ENCODE results near the gene OTUD5.

GRCh38 chrX:48972220-48973164, 15.1 kb upstream of the OTUD5 start:
- TF ChIP-seq YY1 (IDR thresholded peaks at IDR 0.05; ENCODE audit: insufficient read depth, insufficient read length) (no peak), SUZ12 (IDR thresholded peaks at IDR 0.05; ENCODE audit: extremely low read depth, insufficient read depth, insufficient read length) (no peak)

All from NT2/D1 (cell line).